Keratinocyte (primary cell): ENCODE measurements around the gene SERF2. TPM values are rescaled to one million over a fixed set of nuclear protein-coding genes. Genes with fewer than 3 reads are reported as not detected.
"Not testable (repeated sequence)": the region's sequence is repeated elsewhere in the genome, so short reads cannot be mapped to it uniquely, and the experiment has no call there.

Experiments
- DNase-seq: peaks from one replicate; pipeline ENCODE4 v3.0.0-alpha.2; 2011; ENCODE audit warnings: low read depth, missing footprints, low spot score
- FAIRE-seq: peaks from 2 replicates; lab custom pipeline; 2011; peaks lifted over from hg19 to GRCh38; lab: Jason Lieb, UNC
- H2AFZ ChIP-seq: 2 replicates; pipeline ENCODE4 v1.6.0; 2012; ENCODE audit warnings: low read length, control low read depth, inconsistent platforms; ENCODE audit not compliant: control insufficient read depth
- H3K27ac ChIP-seq: 2 replicates; pipeline ENCODE4 v1.5.1; 2011; ENCODE audit warnings: low read length; ENCODE audit not compliant: control insufficient read depth, insufficient read depth
- H3K27me3 ChIP-seq: 3 replicates; pipeline ENCODE4 v1.6.0; 2011; ENCODE audit warnings: low read length; ENCODE audit not compliant: control insufficient read depth, insufficient read depth; ENCODE audit errors: extremely low read depth
- H3K36me3 ChIP-seq, 2 experiments: 2 replicates in 1 of 2; 3 replicates in 1 of 2; pipeline ENCODE4 v1.5.1; 2011; ENCODE audit warnings: low read length in 2 of 2, mild to moderate bottlenecking in 1 of 2; ENCODE audit not compliant: control insufficient read depth in 2 of 2, insufficient read depth in 2 of 2; ENCODE audit errors: extremely low read depth in 1 of 2
- H3K4me1 ChIP-seq: 3 replicates; pipeline ENCODE4 v1.5.1; 2011; ENCODE audit warnings: low read length; ENCODE audit not compliant: control insufficient read depth, insufficient read depth; ENCODE audit errors: extremely low read depth
- H3K4me2 ChIP-seq: 3 replicates; pipeline ENCODE4 v1.6.0; 2011; ENCODE audit warnings: low read depth, low read length; ENCODE audit not compliant: control insufficient read depth, insufficient read depth; ENCODE audit errors: extremely low read depth
- H3K4me3 ChIP-seq, 3 experiments: fragments of 200-600 bp in 1 of 3; sonication (generic) in 1 of 3; 2 replicates in 2 of 3; 3 replicates in 1 of 3; pipeline ENCODE4 v1.5.1; 2011 to 2016; ENCODE audit warnings: low read length in 3 of 3, mild to moderate bottlenecking in 3 of 3, control low read depth in 2 of 3, inconsistent platforms in 1 of 3, low read depth in 1 of 3, mixed read lengths in 1 of 3, mixed run types in 1 of 3, moderate library complexity in 1 of 3; ENCODE audit not compliant: control insufficient read depth in 2 of 3, insufficient read depth in 2 of 3; ENCODE audit errors: extremely low read depth in 1 of 3
- H3K79me2 ChIP-seq: 2 replicates; pipeline ENCODE4 v1.6.0; 2012; ENCODE audit warnings: low read length; ENCODE audit not compliant: control insufficient read depth, insufficient read depth
- H3K9ac ChIP-seq: 3 replicates; pipeline ENCODE4 v1.6.0; 2011; ENCODE audit warnings: low read length; ENCODE audit not compliant: control insufficient read depth, insufficient read depth; ENCODE audit errors: extremely low read depth
- H3K9me1 ChIP-seq: 3 replicates; pipeline ENCODE4 v1.6.0; 2011; ENCODE audit warnings: low read length; ENCODE audit not compliant: control insufficient read depth, insufficient read depth; ENCODE audit errors: extremely low read depth
- H3K9me3 ChIP-seq: 2 replicates; pipeline ENCODE4 v1.5.1; 2012; ENCODE audit warnings: low read depth, low read length; ENCODE audit not compliant: control insufficient read depth
- H4K20me1 ChIP-seq: 3 replicates; pipeline ENCODE4 v1.6.0; 2011; ENCODE audit warnings: low read length; ENCODE audit not compliant: control insufficient read depth, insufficient read depth; ENCODE audit errors: extremely low read depth
- CTCF ChIP-seq, 3 experiments: IDR thresholded peaks in 1 of 3; conservative IDR thresholded peaks in 1 of 3; optimal IDR thresholded peaks in 1 of 3; 2 replicates in 2 of 3; 3 replicates in 1 of 3; pipeline versions ENCODE3 to v1.5.1; 2011; ENCODE audit warnings: low read length in 3 of 3, mild to moderate bottlenecking in 3 of 3, moderate library complexity in 2 of 3, control low read depth in 1 of 3, inconsistent platforms in 1 of 3; ENCODE audit not compliant: insufficient read depth in 2 of 3; ENCODE audit errors: extremely low read depth in 1 of 3
- EZH2 ChIP-seq: IDR thresholded peaks from one replicate; pipeline ENCODE4 v1.6.1; 2012; ENCODE audit warnings: inconsistent platforms, mild to moderate bottlenecking, low read length, moderate library complexity
- dilution Hi-C: fragments of 300-500 bp; cut with MboI; formaldehyde crosslinking; loops from one replicate; pipeline ENCODE4 v1.7.0; 2020; ENCODE audit warnings: low sequenced_read_pairs; ENCODE audit not compliant: extremely low pct_ligation_motif_present
- polyA plus RNA-seq, 5 experiments: library from polyadenylated mRNA; depleted of rRNA in 3 of 5; stranded (reverse) in 3 of 5; stranded (forward) in 1 of 5; unstranded in 1 of 5; fragments of >200 nt; gene quantifications; 1 replicate in 1 of 5; 2 replicates in 3 of 5; 3 replicates in 1 of 5; pipeline versions ENCODE4 v1.2.1 to v1.2.3, GENCODE V29; 2011 to 2012; ENCODE audit warnings: missing spikeins in 2 of 5, low read depth in 1 of 5, low replicate concordance in 1 of 5

Gene SERF2
- polyA plus RNA-seq, 1 donor (not counting 4 experiments of a cell fraction or from before 2014, with no cell fraction given) = 534 TPM

GRCh38 chr15:43808435-43808950 is 16.4 kb downstream of the SERF2 start:
- no peaks in the 10 kb centered on the region for H4K20me1 ChIP-seq
- no peaks in the 10 kb centered on the region for H3K4me1 ChIP-seq
- H3K9me3 ChIP-seq = no peaks in the 10 kb centered on the region
- no peak overlapping the region for H2AFZ ChIP-seq
- H3K36me3 ChIP-seq = peaks cover 23 to 35% of the 10 kb centered on the region in 2 experiments
- H3K27ac ChIP-seq = no peak overlapping the region
- dilution Hi-C loops = no loop called here
- DNase-seq = no peak
- TF ChIP-seq EZH2 (no peak), CTCF (optimal IDR thresholded peaks at IDR 0.05 in 1 of 3, IDR thresholded peaks at IDR 0.05 in 1 of 3, conservative IDR thresholded peaks at IDR 0.05 in 1 of 3; ENCODE audit: extremely low read depth in 1 of 3, insufficient read depth in 2 of 3, low read length in 3 of 3) (no peak)
- FAIRE-seq = no peak
- H3K79me2 ChIP-seq = no peaks in the 10 kb centered on the region
- H3K27me3 ChIP-seq = no peaks in the 10 kb centered on the region
- H3K4me2 ChIP-seq = no peak overlapping the region
- H3K9ac ChIP-seq = no peak overlapping the region
- H3K9me1 ChIP-seq = no peaks in the 10 kb centered on the region
- no peak overlapping the region for H3K4me3 ChIP-seq

- H3K4me2 ChIP-seq = no peak overlapping the region
- no peaks in the 10 kb centered on the region for H3K79me2 ChIP-seq
- H2AFZ ChIP-seq = no peak overlapping the region
- H3K9me3 ChIP-seq = no peaks in the 10 kb centered on the region
- dilution Hi-C loops = no loop called here
- no peak overlapping the region for H3K4me3 ChIP-seq
- H3K27ac ChIP-seq = no peak overlapping the region
- no peak for FAIRE-seq
- TF ChIP-seq CTCF (optimal IDR thresholded peaks at IDR 0.05 in 1 of 3, IDR thresholded peaks at IDR 0.05 in 1 of 3, conservative IDR thresholded peaks at IDR 0.05 in 1 of 3; ENCODE audit: extremely low read depth in 1 of 3, insufficient read depth in 2 of 3, low read length in 3 of 3) = no peak
- no peak for TF ChIP-seq EZH2
- no peaks in the 10 kb centered on the region for H4K20me1 ChIP-seq
- no peaks in the 10 kb centered on the region for H3K27me3 ChIP-seq
- H3K9ac ChIP-seq = no peak overlapping the region
- peaks cover 25 to 37% of the 10 kb centered on the region in 2 experiments for H3K36me3 ChIP-seq
- H3K9me1 ChIP-seq = no peaks in the 10 kb centered on the region
- H3K4me1 ChIP-seq = no peaks in the 10 kb centered on the region
- DNase-seq = no peak
These were observed 17.0 kb downstream of the SERF2 start for GRCh38 chr15:43808960-43809678.

- DNase-seq, dilution Hi-C loops, H3K9me1 ChIP-seq, H3K9me3 ChIP-seq, H3K4me3 ChIP-seq, H3K4me1 ChIP-seq, H3K4me2 ChIP-seq, FAIRE-seq, H3K27me3 ChIP-seq, H3K27ac ChIP-seq, H2AFZ ChIP-seq, H3K9ac ChIP-seq, H4K20me1 ChIP-seq: not testable (repeated sequence)
- Histone ChIP-seq H3K79me2 (peaks cover 22% of the 10 kb centered on the region), H3K36me3 (peaks cover 15 to 41% of the 10 kb centered on the region in 2 experiments)
These were observed 22.9 kb downstream of the SERF2 start for GRCh38 chr15:43815064-43815463.
